Measurements from ENCODE around the gene RUNDC1.
A peak's percentile ranks its signal among the peaks of the same experiment; 100 is the strongest.

Gene RUNDC1

DNA sequence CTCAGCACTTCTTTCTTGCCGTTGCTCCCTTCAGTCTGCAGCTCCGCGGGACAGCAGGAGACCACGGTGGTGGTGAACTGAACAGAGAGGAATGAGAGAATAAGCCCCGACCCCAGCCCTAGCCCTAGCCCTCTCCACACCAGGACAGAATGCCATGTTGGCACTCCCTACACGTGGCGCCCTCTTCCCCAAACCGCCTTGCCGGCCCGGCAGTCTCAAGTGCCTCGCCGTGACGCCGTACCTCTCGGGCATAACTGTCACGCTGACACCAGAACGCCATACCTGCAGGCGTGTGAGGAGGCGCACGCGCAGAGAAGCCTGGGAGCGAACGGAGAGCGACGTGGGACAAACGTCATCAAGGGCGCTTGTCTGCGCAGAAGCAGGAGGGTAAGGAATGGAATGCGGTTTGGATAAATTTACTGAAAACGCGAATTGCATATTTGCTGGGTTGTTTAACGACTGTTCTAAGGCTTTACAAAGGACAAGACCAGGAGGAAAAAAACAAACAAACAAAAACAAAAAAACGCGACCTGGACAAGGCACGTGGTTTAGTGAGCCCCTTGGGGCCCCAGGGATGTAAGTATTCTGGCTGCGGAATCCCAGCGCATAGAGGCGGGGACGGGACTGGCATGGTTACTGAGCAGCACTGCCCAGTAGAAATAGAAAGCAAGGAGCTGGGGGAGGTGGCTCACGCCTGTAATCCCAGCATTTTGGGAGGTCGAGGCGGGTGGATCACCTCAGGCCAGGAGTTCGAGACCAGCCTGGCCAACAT is 16.0 kb upstream of the RUNDC1 start, which contains the start of gene AARSD1:
AARSD1 (minus strand) TSS at position 294 of the 772 bp plus-strand sequence; CDS start at position 280, 14 bp downstream.
- Histone ChIP-seq H3K36me3 (ENCODE audit: control insufficient read depth in 2 of 2, insufficient read depth in 1 of 2, low read length in 2 of 2) (peaks cover 33 to 38% of the 10 kb centered on the region in 2 experiments), H3K4me1 (ENCODE audit: control insufficient read depth, insufficient read depth, low read length) (no peaks in the 10 kb centered on the region), H3K9me3 (ENCODE audit: control insufficient read depth, insufficient read depth, low read depth, low read length) (no peaks in the 10 kb centered on the region), H3K4me3 (ENCODE audit: low read depth, low read length) (peak within 1 kb of the TSS; percentile 76), H3K27ac (ENCODE audit: extremely low read depth, low read depth, low read length) (peak within 1 kb of the TSS; percentile 60; the same call in 1 of the 2 replicates)
- CTCF ChIA-PET, result interaction anchor here (0.7 to 1.4 kb wide), 3 partner anchors 34 to 46 kb away, joined by 3 to 4 read pairs (median 3); partner anchors contain the start of gene RPL27
- POLR2A ChIA-PET, result interaction anchor here (0.5 to 2.0 kb wide), 6 partner anchors 14 to 164 kb away, joined by 3 to 14 read pairs (median 8); partner anchors contain the start of genes BECN1, PTGES3L, RPL27 and RUNDC1
- no peak for TF ChIP-seq ZSCAN30 (tag by site-specific recombination; IDR thresholded peaks at IDR 0.05)
- TF ChIP-seq ZNF776 (tag by site-specific recombination; IDR thresholded peaks at IDR 0.05; ENCODE audit: borderline replicate concordance), result no peak
- TF ChIP-seq HOXD13 (CRISPR knock-in tag; IDR thresholded peaks at IDR 0.05; ENCODE audit: borderline replicate concordance), result no peak
- TF ChIP-seq HOXA7 (CRISPR knock-in tag; IDR thresholded peaks at IDR 0.05; ENCODE audit: borderline replicate concordance), result no peak
- TF ChIP-seq, protein P1, sequence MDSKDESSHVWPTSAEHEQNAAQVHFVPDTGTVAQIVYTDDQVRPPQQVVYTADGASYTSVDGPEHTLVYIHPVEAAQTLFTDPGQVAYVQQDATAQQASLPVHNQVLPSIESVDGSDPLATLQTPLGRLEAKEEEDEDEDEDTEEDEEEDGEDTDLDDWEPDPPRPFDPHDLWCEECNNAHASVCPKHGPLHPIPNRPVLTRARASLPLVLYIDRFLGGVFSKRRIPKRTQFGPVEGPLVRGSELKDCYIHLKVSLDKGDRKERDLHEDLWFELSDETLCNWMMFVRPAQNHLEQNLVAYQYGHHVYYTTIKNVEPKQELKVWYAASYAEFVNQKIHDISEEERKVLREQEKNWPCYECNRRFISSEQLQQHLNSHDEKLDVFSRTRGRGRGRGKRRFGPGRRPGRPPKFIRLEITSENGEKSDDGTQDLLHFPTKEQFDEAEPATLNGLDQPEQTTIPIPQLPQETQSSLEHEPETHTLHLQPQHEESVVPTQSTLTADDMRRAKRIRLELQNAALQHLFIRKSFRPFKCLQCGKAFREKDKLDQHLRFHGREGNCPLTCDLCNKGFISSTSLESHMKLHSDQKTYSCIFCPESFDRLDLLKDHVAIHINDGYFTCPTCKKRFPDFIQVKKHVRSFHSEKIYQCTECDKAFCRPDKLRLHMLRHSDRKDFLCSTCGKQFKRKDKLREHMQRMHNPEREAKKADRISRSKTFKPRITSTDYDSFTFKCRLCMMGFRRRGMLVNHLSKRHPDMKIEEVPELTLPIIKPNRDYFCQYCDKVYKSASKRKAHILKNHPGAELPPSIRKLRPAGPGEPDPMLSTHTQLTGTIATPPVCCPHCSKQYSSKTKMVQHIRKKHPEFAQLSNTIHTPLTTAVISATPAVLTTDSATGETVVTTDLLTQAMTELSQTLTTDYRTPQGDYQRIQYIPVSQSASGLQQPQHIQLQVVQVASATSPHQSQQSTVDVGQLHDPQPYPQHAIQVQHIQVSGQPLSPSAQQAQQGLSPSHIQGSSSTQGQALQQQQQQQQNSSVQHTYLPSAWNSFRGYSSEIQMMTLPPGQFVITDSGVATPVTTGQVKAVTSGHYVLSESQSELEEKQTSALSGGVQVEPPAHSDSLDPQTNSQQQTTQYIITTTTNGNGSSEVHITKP (tag by site-specific recombination; IDR thresholded peaks at IDR 0.05), result peak; percentile 67; the same call in 1 of the 2 replicates
- no peak for TF ChIP-seq GLIS2 (tag by site-specific recombination; IDR thresholded peaks at IDR 0.05)
- no peak for TF ChIP-seq ZBTB1 (tag by site-specific recombination; IDR thresholded peaks at IDR 0.05)
- TF ChIP-seq, protein P2, sequence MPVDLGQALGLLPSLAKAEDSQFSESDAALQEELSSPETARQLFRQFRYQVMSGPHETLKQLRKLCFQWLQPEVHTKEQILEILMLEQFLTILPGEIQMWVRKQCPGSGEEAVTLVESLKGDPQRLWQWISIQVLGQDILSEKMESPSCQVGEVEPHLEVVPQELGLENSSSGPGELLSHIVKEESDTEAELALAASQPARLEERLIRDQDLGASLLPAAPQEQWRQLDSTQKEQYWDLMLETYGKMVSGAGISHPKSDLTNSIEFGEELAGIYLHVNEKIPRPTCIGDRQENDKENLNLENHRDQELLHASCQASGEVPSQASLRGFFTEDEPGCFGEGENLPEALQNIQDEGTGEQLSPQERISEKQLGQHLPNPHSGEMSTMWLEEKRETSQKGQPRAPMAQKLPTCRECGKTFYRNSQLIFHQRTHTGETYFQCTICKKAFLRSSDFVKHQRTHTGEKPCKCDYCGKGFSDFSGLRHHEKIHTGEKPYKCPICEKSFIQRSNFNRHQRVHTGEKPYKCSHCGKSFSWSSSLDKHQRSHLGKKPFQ (tag by site-specific recombination; IDR thresholded peaks at IDR 0.05), result no peak
- peak; percentile 46; the same call in 1 of the 2 replicates for TF ChIP-seq ZNF610 (tag by site-specific recombination; IDR thresholded peaks at IDR 0.05; ENCODE audit: borderline replicate concordance)
- TF ChIP-seq ZNF701 (tag by site-specific recombination; IDR thresholded peaks at IDR 0.05), result no peak
- TF ChIP-seq ZNF837 (tag by site-specific recombination; IDR thresholded peaks at IDR 0.05), result no peak
- TF ChIP-seq ZNF24 (tag by site-specific recombination; IDR thresholded peaks at IDR 0.05), result peak; percentile 67; the same call in 1 of the 2 replicates
- TF ChIP-seq ZNF677 (tag by site-specific recombination; IDR thresholded peaks at IDR 0.05), result no peak
- TF ChIP-seq ZNF555 (tag by site-specific recombination; conservative IDR thresholded peaks at IDR 0.05), result no peak
- peak; percentile 99 for TF ChIP-seq ZNF335 (tag by site-specific recombination; conservative IDR thresholded peaks at IDR 0.05)
- no peak for TF ChIP-seq ZNF664 (tag by site-specific recombination; IDR thresholded peaks at IDR 0.05)
- no peak for TF ChIP-seq BCL11B (tag by site-specific recombination; IDR thresholded peaks at IDR 0.05; ENCODE audit: low read depth)
- peak; percentile 71 for TF ChIP-seq ZEB2 (tag by site-specific recombination; IDR thresholded peaks at IDR 0.05)
- peak; percentile 90 for TF ChIP-seq ZNF501 (tag by site-specific recombination; IDR thresholded peaks at IDR 0.05)
- no peak for TF ChIP-seq ZNF184 (tag by site-specific recombination; IDR thresholded peaks at IDR 0.05)
- TF ChIP-seq RBAK (tag by site-specific recombination; IDR thresholded peaks at IDR 0.05), result no peak
- TF ChIP-seq ZBTB21 (tag by site-specific recombination; IDR thresholded peaks at IDR 0.05), result peak; percentile 95
- TF ChIP-seq ZNF114 (tag by site-specific recombination; IDR thresholded peaks at IDR 0.05), result no peak
- no peak for TF ChIP-seq ZNF585B (tag by site-specific recombination; IDR thresholded peaks at IDR 0.05)
- 0 out of 2 replicates have a peak, but pooled peaks have one; percentile 41 for TF ChIP-seq SCRT2 (tag by site-specific recombination; IDR thresholded peaks at IDR 0.05)
- TF ChIP-seq, protein P3, sequence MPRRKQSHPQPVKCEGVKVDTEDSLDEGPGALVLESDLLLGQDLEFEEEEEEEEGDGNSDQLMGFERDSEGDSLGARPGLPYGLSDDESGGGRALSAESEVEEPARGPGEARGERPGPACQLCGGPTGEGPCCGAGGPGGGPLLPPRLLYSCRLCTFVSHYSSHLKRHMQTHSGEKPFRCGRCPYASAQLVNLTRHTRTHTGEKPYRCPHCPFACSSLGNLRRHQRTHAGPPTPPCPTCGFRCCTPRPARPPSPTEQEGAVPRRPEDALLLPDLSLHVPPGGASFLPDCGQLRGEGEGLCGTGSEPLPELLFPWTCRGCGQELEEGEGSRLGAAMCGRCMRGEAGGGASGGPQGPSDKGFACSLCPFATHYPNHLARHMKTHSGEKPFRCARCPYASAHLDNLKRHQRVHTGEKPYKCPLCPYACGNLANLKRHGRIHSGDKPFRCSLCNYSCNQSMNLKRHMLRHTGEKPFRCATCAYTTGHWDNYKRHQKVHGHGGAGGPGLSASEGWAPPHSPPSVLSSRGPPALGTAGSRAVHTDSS (tag by site-specific recombination; IDR thresholded peaks at IDR 0.05), result no peak
- peak; percentile 48; the same call in 1 of the 2 replicates for TF ChIP-seq REST (tag by site-specific recombination; IDR thresholded peaks at IDR 0.05)
- TF ChIP-seq GLI2 (tag by site-specific recombination; IDR thresholded peaks at IDR 0.05; ENCODE audit: borderline replicate concordance, low read depth), result no peak

Measured in HEK293 (cell line).